Keratinocyte (primary cell): Measurements from ENCODE around the gene CHD2. TPM values are rescaled to one million over a fixed set of nuclear protein-coding genes. Genes with fewer than 3 reads are reported as not detected.

Experiments
- DNase-seq: peaks from one replicate; pipeline ENCODE4 v3.0.0-alpha.2; 2011; ENCODE audit warnings: low read depth, missing footprints, low spot score
- FAIRE-seq: peaks from 2 replicates; lab custom pipeline; 2011; peaks lifted over from hg19 to GRCh38; lab: Jason Lieb, UNC
- H2AFZ ChIP-seq: 2 replicates; pipeline ENCODE4 v1.6.0; 2012; ENCODE audit warnings: low read length, control low read depth, inconsistent platforms; ENCODE audit not compliant: control insufficient read depth
- H3K27ac ChIP-seq: 2 replicates; pipeline ENCODE4 v1.5.1; 2011; ENCODE audit warnings: low read length; ENCODE audit not compliant: control insufficient read depth, insufficient read depth
- H3K27me3 ChIP-seq: 3 replicates; pipeline ENCODE4 v1.6.0; 2011; ENCODE audit warnings: low read length; ENCODE audit not compliant: control insufficient read depth, insufficient read depth; ENCODE audit errors: extremely low read depth
- H3K36me3 ChIP-seq, 2 experiments: 2 replicates in 1 of 2; 3 replicates in 1 of 2; pipeline ENCODE4 v1.5.1; 2011; ENCODE audit warnings: low read length in 2 of 2, mild to moderate bottlenecking in 1 of 2; ENCODE audit not compliant: control insufficient read depth in 2 of 2, insufficient read depth in 2 of 2; ENCODE audit errors: extremely low read depth in 1 of 2
- H3K4me1 ChIP-seq: 3 replicates; pipeline ENCODE4 v1.5.1; 2011; ENCODE audit warnings: low read length; ENCODE audit not compliant: control insufficient read depth, insufficient read depth; ENCODE audit errors: extremely low read depth
- H3K4me2 ChIP-seq: 3 replicates; pipeline ENCODE4 v1.6.0; 2011; ENCODE audit warnings: low read depth, low read length; ENCODE audit not compliant: control insufficient read depth, insufficient read depth; ENCODE audit errors: extremely low read depth
- H3K4me3 ChIP-seq, 3 experiments: fragments of 200-600 bp in 1 of 3; sonication (generic) in 1 of 3; 2 replicates in 2 of 3; 3 replicates in 1 of 3; pipeline ENCODE4 v1.5.1; 2011 to 2016; ENCODE audit warnings: low read length in 3 of 3, mild to moderate bottlenecking in 3 of 3, control low read depth in 2 of 3, inconsistent platforms in 1 of 3, low read depth in 1 of 3, mixed read lengths in 1 of 3, mixed run types in 1 of 3, moderate library complexity in 1 of 3; ENCODE audit not compliant: control insufficient read depth in 2 of 3, insufficient read depth in 2 of 3; ENCODE audit errors: extremely low read depth in 1 of 3
- H3K79me2 ChIP-seq: 2 replicates; pipeline ENCODE4 v1.6.0; 2012; ENCODE audit warnings: low read length; ENCODE audit not compliant: control insufficient read depth, insufficient read depth
- H3K9ac ChIP-seq: 3 replicates; pipeline ENCODE4 v1.6.0; 2011; ENCODE audit warnings: low read length; ENCODE audit not compliant: control insufficient read depth, insufficient read depth; ENCODE audit errors: extremely low read depth
- H3K9me1 ChIP-seq: 3 replicates; pipeline ENCODE4 v1.6.0; 2011; ENCODE audit warnings: low read length; ENCODE audit not compliant: control insufficient read depth, insufficient read depth; ENCODE audit errors: extremely low read depth
- H3K9me3 ChIP-seq: 2 replicates; pipeline ENCODE4 v1.5.1; 2012; ENCODE audit warnings: low read depth, low read length; ENCODE audit not compliant: control insufficient read depth
- H4K20me1 ChIP-seq: 3 replicates; pipeline ENCODE4 v1.6.0; 2011; ENCODE audit warnings: low read length; ENCODE audit not compliant: control insufficient read depth, insufficient read depth; ENCODE audit errors: extremely low read depth
- CTCF ChIP-seq, 3 experiments: IDR thresholded peaks in 1 of 3; conservative IDR thresholded peaks in 1 of 3; optimal IDR thresholded peaks in 1 of 3; 2 replicates in 2 of 3; 3 replicates in 1 of 3; pipeline versions ENCODE3 to v1.5.1; 2011; ENCODE audit warnings: low read length in 3 of 3, mild to moderate bottlenecking in 3 of 3, moderate library complexity in 2 of 3, control low read depth in 1 of 3, inconsistent platforms in 1 of 3; ENCODE audit not compliant: insufficient read depth in 2 of 3; ENCODE audit errors: extremely low read depth in 1 of 3
- EZH2 ChIP-seq: IDR thresholded peaks from one replicate; pipeline ENCODE4 v1.6.1; 2012; ENCODE audit warnings: inconsistent platforms, mild to moderate bottlenecking, low read length, moderate library complexity
- dilution Hi-C: fragments of 300-500 bp; cut with MboI; formaldehyde crosslinking; loops from one replicate; pipeline ENCODE4 v1.7.0; 2020; ENCODE audit warnings: low sequenced_read_pairs; ENCODE audit not compliant: extremely low pct_ligation_motif_present
- polyA plus RNA-seq, 5 experiments: library from polyadenylated mRNA; depleted of rRNA in 3 of 5; stranded (reverse) in 3 of 5; stranded (forward) in 1 of 5; unstranded in 1 of 5; fragments of >200 nt; gene quantifications; 1 replicate in 1 of 5; 2 replicates in 3 of 5; 3 replicates in 1 of 5; pipeline versions ENCODE4 v1.2.1 to v1.2.3, GENCODE V29; 2011 to 2012; ENCODE audit warnings: missing spikeins in 2 of 5, low read depth in 1 of 5, low replicate concordance in 1 of 5

The CHD2 gene
- polyA plus RNA-seq, 1 donor (not counting 4 experiments of a cell fraction or from before 2014, with no cell fraction given) = 62.0 TPM

DNA sequence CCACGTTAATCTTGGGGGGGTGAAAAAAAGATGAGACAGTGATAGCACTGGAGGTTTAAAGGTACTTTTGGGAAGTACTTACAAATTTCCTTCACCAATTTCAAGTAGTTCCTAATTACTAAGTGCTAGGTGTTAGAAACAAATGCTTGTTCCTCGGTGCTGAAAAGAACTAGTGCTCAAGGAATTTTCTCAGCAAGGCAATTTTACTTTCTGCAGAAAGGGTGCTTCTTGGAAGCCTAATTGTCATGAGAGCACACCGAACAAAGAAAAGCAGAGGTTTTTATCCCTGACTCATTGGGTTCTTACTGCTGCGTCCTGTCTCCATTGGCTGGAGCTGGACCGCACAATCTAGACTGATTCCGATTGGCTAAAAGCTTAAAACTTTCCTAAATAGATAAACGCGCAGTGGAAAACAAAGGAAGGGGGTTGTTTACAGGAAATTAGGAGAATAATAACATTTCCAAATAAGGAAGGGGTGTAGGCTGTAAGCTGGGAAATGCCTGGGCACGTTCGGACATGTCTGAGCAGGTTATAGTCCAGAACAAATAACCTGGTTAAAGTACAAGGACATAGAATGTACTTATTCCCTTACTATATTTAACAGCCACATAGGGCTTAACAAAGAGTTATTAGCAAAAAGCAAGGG is 49.6 kb downstream of the CHD2 start:
- peak; percentile 13 for DNase-seq

GRCh38 chr15:92951800-92952457 is 51.8 kb downstream of the CHD2 start:
- no peak overlapping the region for H2AFZ ChIP-seq
- no peaks in the 10 kb centered on the region for H4K20me1 ChIP-seq
- H3K27me3 ChIP-seq = no peaks in the 10 kb centered on the region
- H3K4me1 ChIP-seq = no peaks in the 10 kb centered on the region
- no peak overlapping the region for H3K4me2 ChIP-seq
- no peak overlapping the region for H3K27ac ChIP-seq
- no peak for DNase-seq
- H3K9me1 ChIP-seq = no peaks in the 10 kb centered on the region
- H3K36me3 ChIP-seq = peaks cover 33 to 59% of the 10 kb centered on the region in 2 experiments
- peaks cover 16% of the 10 kb centered on the region for H3K9me3 ChIP-seq
- dilution Hi-C loops = no loop called here
- TF ChIP-seq EZH2 (no peak), CTCF (optimal IDR thresholded peaks at IDR 0.05 in 1 of 3, IDR thresholded peaks at IDR 0.05 in 1 of 3, conservative IDR thresholded peaks at IDR 0.05 in 1 of 3; ENCODE audit: extremely low read depth in 1 of 3, insufficient read depth in 2 of 3, low read length in 3 of 3) (no peak)
- peaks cover 12% of the 10 kb centered on the region for H3K79me2 ChIP-seq
- H3K9ac ChIP-seq = no peak overlapping the region
- FAIRE-seq = no peak
- H3K4me3 ChIP-seq = no peak overlapping the region

More for the DNA sequence above, 49.6 kb downstream of the CHD2 start:
- Histone ChIP-seq H4K20me1 (no peaks in the 10 kb centered on the region), H3K4me3 (no peak overlapping the region), H3K4me2 (no peak overlapping the region), H3K4me1 (no peaks in the 10 kb centered on the region), H3K79me2 (peaks cover 6% of the 10 kb centered on the region), H3K36me3 (peaks cover 41 to 48% of the 10 kb centered on the region in 2 experiments), H3K9me3 (peaks cover 16% of the 10 kb centered on the region), H2AFZ (no peak overlapping the region), H3K27me3 (no peaks in the 10 kb centered on the region), H3K27ac (no peak overlapping the region), H3K9me1 (no peaks in the 10 kb centered on the region), H3K9ac (no peak overlapping the region)
- dilution Hi-C loops = no loop called here
- no peak for FAIRE-seq
- TF ChIP-seq EZH2 (no peak), CTCF (optimal IDR thresholded peaks at IDR 0.05 in 1 of 3, IDR thresholded peaks at IDR 0.05 in 1 of 3, conservative IDR thresholded peaks at IDR 0.05 in 1 of 3; ENCODE audit: extremely low read depth in 1 of 3, insufficient read depth in 2 of 3, low read length in 3 of 3) (no peak)
